T47D (cell line): ENCODE measurements around the gene ADPGK.
"Not testable (repeated sequence)": the region's sequence is repeated elsewhere in the genome, so short reads cannot be mapped to it uniquely, and the experiment has no call there.

Experiments used
- DNase-seq, 2 experiments: peaks; one replicate each; pipeline versions ENCODE4 v3.0.0 to v3.0.0-alpha.2; 2011 to 2012; ENCODE audit warnings: low read depth in 1 of 2, low spot score in 1 of 2
- JUND ChIP-seq: IDR thresholded peaks from 2 replicates; pipeline ENCODE4 v1.6.1; 2012; ENCODE audit warnings: low read depth
- in situ Hi-C: cut with HindIII; loops from 2 replicates; pipeline ENCODE4 v1.10.0; 2016; ENCODE audit warnings: low sequenced_read_pairs, low pct_unique_long_range_greater_than_20kb

Gene ADPGK

DNA sequence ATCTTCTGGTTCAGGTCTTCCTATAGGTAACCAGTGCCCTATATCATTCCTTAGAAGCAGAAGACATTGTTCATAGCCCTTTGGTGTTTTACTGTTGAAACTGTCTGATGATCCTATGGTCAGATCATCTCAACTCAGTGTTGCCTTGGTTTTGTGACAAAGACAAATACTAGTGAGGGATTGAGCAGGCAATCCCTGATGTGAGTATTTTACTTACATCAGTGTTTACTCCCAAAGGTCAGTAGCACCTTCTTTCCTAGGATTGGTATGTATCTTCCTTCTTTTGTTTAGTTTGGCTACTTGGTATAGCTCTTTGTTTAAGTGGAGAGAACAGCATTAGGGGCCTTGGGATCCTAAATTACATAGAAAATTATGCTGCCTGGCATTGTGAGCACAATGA is 56.4 kb downstream of the ADPGK start:
- in situ Hi-C loops: no loop called here
- no peak for TF ChIP-seq JUND
- no peak for DNase-seq

DNA sequence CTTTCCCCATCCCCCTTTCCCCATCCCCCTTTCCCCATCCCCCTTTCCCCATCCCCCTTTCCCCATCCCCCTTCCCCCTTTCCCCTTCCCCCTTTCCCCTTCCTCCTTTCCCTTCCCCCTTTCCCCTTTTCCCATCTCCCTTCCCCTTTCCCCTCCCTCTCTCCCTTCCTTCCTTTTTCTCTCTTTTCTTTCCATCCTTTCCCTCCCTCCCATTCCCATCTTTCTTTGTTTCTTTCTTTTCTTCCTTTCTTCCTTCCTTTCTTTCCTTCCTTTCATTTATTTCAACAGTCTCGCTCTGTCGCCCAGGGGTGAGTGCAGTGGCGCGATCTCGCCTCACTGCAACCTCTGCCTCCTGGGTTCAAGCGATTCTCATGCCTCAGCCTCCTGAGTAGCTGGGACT is 57.7 kb downstream of the ADPGK start:
- DNase-seq, in situ Hi-C loops: not testable (repeated sequence)

DNA sequence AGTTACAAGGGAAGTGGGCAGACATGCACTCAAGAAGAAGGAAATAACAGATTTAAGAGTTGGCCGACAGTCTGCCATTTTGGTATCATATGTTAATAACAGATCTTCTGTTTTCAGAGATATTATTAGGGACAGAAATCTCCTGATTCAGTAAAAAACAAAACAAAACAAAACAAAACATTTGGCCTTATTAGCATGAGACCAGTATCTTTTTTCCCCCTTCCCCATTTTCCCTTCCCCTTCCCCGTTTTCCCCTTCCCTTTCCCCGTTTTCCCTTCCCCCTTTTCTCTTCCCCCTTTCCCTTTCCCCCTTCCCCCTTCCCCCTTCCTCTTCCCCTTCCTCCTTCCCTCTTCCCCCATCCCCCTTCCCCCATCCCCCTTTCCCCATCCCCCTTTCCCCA is 58.1 kb downstream of the ADPGK start:
- in situ Hi-C loops: no loop called here
- DNase-seq: no peak
- TF ChIP-seq JUND: no peak

DNA sequence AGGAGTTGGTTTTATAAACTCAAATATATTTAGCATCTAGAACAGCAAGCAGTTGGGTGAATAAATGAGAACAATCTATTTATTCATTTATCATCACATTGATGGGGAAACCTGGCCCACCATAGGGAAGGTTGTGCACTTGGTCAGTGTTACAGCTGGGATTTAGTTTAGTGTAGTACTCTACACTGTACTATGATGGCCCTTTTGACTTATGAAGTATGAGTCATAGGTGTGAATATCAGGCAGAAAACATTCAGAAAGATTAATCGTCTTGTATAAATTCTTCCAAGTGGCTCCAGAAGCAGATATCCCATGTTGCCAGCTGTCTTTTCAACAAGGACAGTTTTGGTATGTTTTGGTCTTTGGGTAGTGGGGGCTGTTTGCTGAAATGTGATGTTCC is 59.5 kb downstream of the ADPGK start:
- DNase-seq: no peak
- no peak for TF ChIP-seq JUND
- in situ Hi-C loops: no loop called here

- peak; percentile 27 to 81 for DNase-seq
- no peak for TF ChIP-seq JUND
- in situ Hi-C loops: no loop called here
These were observed 61.4 kb downstream of the ADPGK start for GRCh38 chr15:72722071-72722696.

DNA sequence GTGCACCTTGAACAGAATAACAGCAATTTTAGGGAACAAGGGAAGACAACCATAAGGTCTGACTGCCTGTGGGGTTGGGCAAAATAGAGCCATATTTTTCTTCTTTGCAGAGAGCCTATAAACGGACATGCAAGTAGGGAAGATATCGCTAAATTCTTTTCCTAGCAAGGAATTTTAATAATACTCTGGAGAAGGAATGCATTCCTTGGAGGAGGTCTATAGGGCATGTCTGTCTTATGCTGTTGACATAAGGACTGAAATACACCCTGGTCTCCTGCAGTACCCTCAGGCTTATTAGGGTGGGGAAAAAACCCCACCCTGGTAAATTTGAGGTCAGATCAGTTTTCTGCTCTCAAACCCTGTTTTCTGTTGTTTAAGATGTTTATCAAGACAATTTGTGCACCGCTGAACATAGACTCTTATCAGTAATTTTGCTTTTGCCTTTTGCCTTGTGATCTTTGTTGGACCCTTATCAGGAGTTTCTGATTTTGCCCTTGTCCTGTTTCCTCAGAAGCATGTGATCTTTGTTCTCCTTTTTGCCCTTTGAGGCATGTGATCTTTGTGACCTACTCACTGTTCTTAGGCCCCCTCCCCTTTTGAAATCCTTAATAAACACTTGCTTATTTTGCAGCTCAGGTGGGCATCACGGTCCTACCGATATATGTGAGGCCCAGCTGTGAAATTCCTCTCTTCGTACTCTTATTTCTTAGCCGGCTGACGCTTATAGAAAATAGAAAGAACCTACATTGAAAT is 74.8 kb downstream of the ADPGK start:
- DNase-seq, in situ Hi-C loops: not testable (repeated sequence)

GRCh38 chr15:72706266-72706665 is 77.3 kb downstream of the ADPGK start:
- no peak for DNase-seq
- in situ Hi-C loops: no loop called here
- no peak for TF ChIP-seq JUND
